Neural progenitor cell (in vitro differentiated cells): ENCODE data around the gene EPSTI1. TPM values are rescaled to one million over a fixed set of nuclear protein-coding genes. Genes with fewer than 3 reads are reported as not detected.

Experiments
- DNase-seq: peaks from one replicate; pipeline ENCODE4 v3.0.0-alpha.2; 2016; ENCODE audit warnings: low spot score
- H2AFZ ChIP-seq: fragments of 200-600 bp; sonication (generic); replicated peaks from 2 replicates; pipeline ENCODE4 v1.6.1; 2016; ENCODE audit warnings: antibody characterized with exemption
- H3F3A ChIP-seq: fragments of 200-600 bp; sonication (generic); 2 replicates; pipeline ENCODE4 v1.6.1; 2016; ENCODE audit warnings: antibody characterized with exemption, low read depth
- H3K27ac ChIP-seq: fragments of 200-600 bp; sonication (generic); 2 replicates; pipeline ENCODE4 v1.5.1; 2016; ENCODE audit warnings: mild to moderate bottlenecking
- H3K27me3 ChIP-seq: fragments of 200-600 bp; sonication (generic); 2 replicates; pipeline ENCODE4 v1.6.1; 2016; ENCODE audit warnings: mild to moderate bottlenecking, moderate library complexity
- H3K36me3 ChIP-seq: fragments of 200-600 bp; sonication (generic); 2 replicates; pipeline ENCODE4 v1.5.1; 2016
- H3K4me1 ChIP-seq: fragments of 200-600 bp; sonication (generic); 2 replicates; pipeline ENCODE4 v1.6.1; 2016; ENCODE audit warnings: mixed run types
- H3K4me2 ChIP-seq: fragments of 200-600 bp; sonication (generic); 2 replicates; pipeline ENCODE4 v1.6.1; 2016
- H3K4me3 ChIP-seq: fragments of 200-600 bp; sonication (generic); 2 replicates; pipeline ENCODE4 v1.5.1; 2016
- H3K79me2 ChIP-seq: fragments of 200-600 bp; sonication (generic); 2 replicates; pipeline ENCODE4 v1.6.1; 2016; ENCODE audit warnings: low read depth
- H3K9ac ChIP-seq: fragments of 200-600 bp; sonication (generic); 2 replicates; pipeline ENCODE4 v1.6.1; 2016
- H3K9me3 ChIP-seq: fragments of 200-600 bp; sonication (generic); 2 replicates; pipeline ENCODE4 v1.5.1; 2016; ENCODE audit warnings: low read depth
- H4K20me1 ChIP-seq: fragments of 200-600 bp; sonication (generic); 2 replicates; pipeline ENCODE4 v1.6.1; 2016; ENCODE audit warnings: low read depth
- H3K27ac Mint-ChIP-seq: 3 replicates; pipeline ENCODE4 v1.8.0; 2021; ENCODE audit warnings: mixed read lengths
- H3K27me3 Mint-ChIP-seq: 2 replicates; pipeline ENCODE4 v1.8.0; 2022; ENCODE audit warnings: low read depth, mild to moderate bottlenecking, inconsistent platforms, moderate library complexity, mixed read lengths; ENCODE audit not compliant: insufficient read depth
- H3K36me3 Mint-ChIP-seq: 3 replicates; pipeline ENCODE4 v1.8.0; 2021; ENCODE audit warnings: mixed read lengths
- H3K4me1 Mint-ChIP-seq: 3 replicates; pipeline ENCODE4 v1.8.0; 2021; ENCODE audit warnings: mixed read lengths
- H3K4me3 Mint-ChIP-seq: 3 replicates; pipeline ENCODE4 v1.8.0; 2021; ENCODE audit warnings: mild to moderate bottlenecking, moderate library complexity, mixed read lengths
- H3K9me3 Mint-ChIP-seq: 3 replicates; pipeline ENCODE4 v1.8.0; 2020; ENCODE audit warnings: mixed read lengths
- CTCF ChIP-seq: fragments of 200-600 bp; sonication (generic); IDR thresholded peaks from 2 replicates; pipeline ENCODE4 v1.5.1; 2017; ENCODE audit warnings: antibody characterized with exemption, mild to moderate bottlenecking
- EZH2 ChIP-seq: fragments of 200-600 bp; sonication (generic); IDR thresholded peaks from 2 replicates; pipeline ENCODE4 v1.6.1; 2017; ENCODE audit warnings: antibody characterized with exemption, mild to moderate bottlenecking, moderate library complexity
- total RNA-seq: library from RNA; depleted of rRNA; stranded (reverse); fragments of >200 nt; gene quantifications from 2 replicates; pipeline ENCODE4 v1.2.3, GENCODE V29; 2015; ENCODE audit warnings: low replicate concordance

EPSTI1 gene
- total RNA-seq, 1 donor from 2014 or later, result 0.32 TPM

GRCh38 chr13:42836930-42837690, 154.9 kb downstream of the EPSTI1 start:
- no peak overlapping the region for H3K4me3 Mint-ChIP-seq

More at GRCh38 chr13:42836930-42837690, 154.9 kb downstream of the EPSTI1 start:
- peak; percentile 25 for DNase-seq
- H4K20me1 ChIP-seq, result no peaks in the 10 kb centered on the region
- H3K27me3 ChIP-seq, result no peaks in the 10 kb centered on the region
- no peak overlapping the region for H3K4me2 ChIP-seq
- Mint-ChIP-seq H3K36me3 (no peaks in the 10 kb centered on the region), H3K9me3 (no peaks in the 10 kb centered on the region), H3K27me3 (no peaks in the 10 kb centered on the region), H3K4me1 (no peaks in the 10 kb centered on the region), H3K27ac (no peak overlapping the region)
- no peaks in the 10 kb centered on the region for H3K4me1 ChIP-seq
- H3K9ac ChIP-seq, result no peak overlapping the region
- TF ChIP-seq CTCF, result peak; percentile 37
- no peak for TF ChIP-seq EZH2
- no peak overlapping the region for H2AFZ ChIP-seq
- no peak overlapping the region for H3K27ac ChIP-seq
- H3F3A ChIP-seq, result no peaks in the 10 kb centered on the region
- no peak overlapping the region for H3K4me3 ChIP-seq
- no peaks in the 10 kb centered on the region for H3K79me2 ChIP-seq
- no peaks in the 10 kb centered on the region for H3K9me3 ChIP-seq
- H3K36me3 ChIP-seq, result no peaks in the 10 kb centered on the region

Other genes starting within 250 kb of the EPSTI1 start
- not detected in 2 replicates for gene FAM216B, start 210.7 kb downstream of the EPSTI1 start, total RNA-seq
- gene DNAJC15, start 31.3 kb upstream of the EPSTI1 start, total RNA-seq, result 2.7 and 3.2 TPM in 2 replicates